ENCODE results near the gene CUBN. TPM values are rescaled to one million over a fixed set of nuclear protein-coding genes. Genes with fewer than 3 reads are reported as not detected.

CUBN gene
- total RNA-seq, 2 experiments from 2014 or later = 7.9 to 9.2 TPM

GRCh38 chr10:17061418-17061817 is 68.2 kb downstream of the CUBN start:
- Histone ChIP-seq H3K36me3 (ENCODE audit: insufficient read depth, low read length) (no peaks in the 10 kb centered on the region), H3K9me3 (ENCODE audit: control insufficient read depth in 1 of 2, insufficient read depth in 1 of 2, low read length in 2 of 2) (no peaks in the 10 kb centered on the region), H3K27me3 (ENCODE audit: control insufficient read depth in 1 of 2, insufficient read depth in 2 of 2, low read length in 2 of 2) (no peaks in the 10 kb centered on the region), H3K4me1 (ENCODE audit: insufficient read depth, low read length) (no peaks in the 10 kb centered on the region), H3K4me3 (ENCODE audit: low read length) (no peak overlapping the region), H3K27ac (ENCODE audit: low read depth in 1 of 2, low read length in 2 of 2) (no peak overlapping the region)
- Mint-ChIP-seq H3K36me3 (ENCODE audit: low read depth) (peaks cover 23% of the 10 kb centered on the region), H3K9me3 (no peaks in the 10 kb centered on the region), H3K4me3 (no peak overlapping the region), H3K4me1 (ENCODE audit: low read depth) (peaks cover 31% of the 10 kb centered on the region), H3K27ac (no peak overlapping the region), H3K27me3 (no peaks in the 10 kb centered on the region)
- no peak for DNase-seq
- no peak for ATAC-seq (ENCODE audit: poor library complexity)
- POLR2A ChIA-PET = no interaction called here
- intact Hi-C loops (cut with DNase I, micrococcal nuclease) = no loop called here
- CTCF ChIA-PET = no interaction called here
- no peak for TF ChIP-seq CTCF (IDR thresholded peaks at IDR 0.05)

GRCh38 chr10:17060289-17060688 is 69.3 kb downstream of the CUBN start:
- ChIA-PET CTCF (no interaction called here), POLR2A (no interaction called here)
- Histone ChIP-seq H3K36me3 (ENCODE audit: insufficient read depth, low read length) (no peaks in the 10 kb centered on the region), H3K27ac (ENCODE audit: low read depth in 1 of 2, low read length in 2 of 2) (no peak overlapping the region), H3K9me3 (ENCODE audit: control insufficient read depth in 1 of 2, insufficient read depth in 1 of 2, low read length in 2 of 2) (no peaks in the 10 kb centered on the region), H3K27me3 (ENCODE audit: control insufficient read depth in 1 of 2, insufficient read depth in 2 of 2, low read length in 2 of 2) (no peaks in the 10 kb centered on the region), H3K4me1 (ENCODE audit: insufficient read depth, low read length) (no peaks in the 10 kb centered on the region), H3K4me3 (ENCODE audit: low read length) (no peak overlapping the region)
- Mint-ChIP-seq H3K27me3 (no peaks in the 10 kb centered on the region), H3K27ac (no peak overlapping the region), H3K36me3 (ENCODE audit: low read depth) (peaks cover 13% of the 10 kb centered on the region), H3K4me1 (ENCODE audit: low read depth) (peaks cover 26% of the 10 kb centered on the region), H3K9me3 (no peaks in the 10 kb centered on the region), H3K4me3 (no peak overlapping the region)
- no peak for ATAC-seq (ENCODE audit: poor library complexity)
- intact Hi-C loops (cut with DNase I, micrococcal nuclease) = no loop called here
- no peak for TF ChIP-seq CTCF (IDR thresholded peaks at IDR 0.05)
- no peak for DNase-seq

- ATAC-seq (ENCODE audit: poor library complexity) (no peak), DNase-seq (no peak)
- no peaks in the 10 kb centered on the region for H3K4me1 ChIP-seq (ENCODE audit: insufficient read depth, low read length)
- H3K27ac ChIP-seq (ENCODE audit: low read depth in 1 of 2, low read length in 2 of 2) = no peak overlapping the region
- Mint-ChIP-seq H3K36me3 (ENCODE audit: low read depth) (peaks cover 9% of the 10 kb centered on the region), H3K27me3 (no peaks in the 10 kb centered on the region), H3K27ac (no peak overlapping the region), H3K4me3 (no peak overlapping the region), H3K4me1 (ENCODE audit: low read depth) (peaks cover 26% of the 10 kb centered on the region), H3K9me3 (no peaks in the 10 kb centered on the region)
- intact Hi-C loops (cut with DNase I, micrococcal nuclease) = no loop called here
- CTCF ChIA-PET = no interaction called here
- H3K4me3 ChIP-seq (ENCODE audit: low read length) = no peak overlapping the region
- no peak for TF ChIP-seq CTCF (IDR thresholded peaks at IDR 0.05)
- no peaks in the 10 kb centered on the region for H3K9me3 ChIP-seq (ENCODE audit: control insufficient read depth in 1 of 2, insufficient read depth in 1 of 2, low read length in 2 of 2)
- H3K27me3 ChIP-seq (ENCODE audit: control insufficient read depth in 1 of 2, insufficient read depth in 2 of 2, low read length in 2 of 2) = no peaks in the 10 kb centered on the region
- POLR2A ChIA-PET = no interaction called here
- no peaks in the 10 kb centered on the region for H3K36me3 ChIP-seq (ENCODE audit: insufficient read depth, low read length)
Measured at GRCh38 chr10:17059197-17059688, 70.4 kb downstream of the CUBN start.

All from CD4-positive, alpha-beta T cell (primary cell).